Activated CD4-positive, alpha-beta T cell treated with anti-CD3 and anti-CD28 coated beads for 36 hours (primary cell): ENCODE results near the gene PEAK3. TPM values are rescaled to one million over a fixed set of nuclear protein-coding genes. Genes with fewer than 3 reads are reported as not detected.

Experiments used
- ATAC-seq: fragments of 200-7000 bp; cut with Tn5 transposase; one replicate; pipeline ENCODE4 v1.10.0; 2021; ENCODE audit warnings: mild to moderate bottlenecking, moderate library complexity
- CTCF ChIA-PET: fragments of 350-600 bp; sonication (Branson Sonifier 250); formaldehyde crosslinking; loops from one replicate; lab custom pipeline; 2021; ENCODE audit warnings: antibody characterized with exemption; lab: Charles Lee
- POLR2A ChIA-PET: fragments of 350-600 bp; sonication (Branson Sonifier 250); formaldehyde crosslinking; loops from one replicate; lab custom pipeline; 2021; ENCODE audit warnings: antibody characterized with exemption, inconsistent platforms; lab: Charles Lee
- DNase-seq: peaks from one replicate; pipeline ENCODE4 v3.0.0-alpha.2; 2020
- H3K27ac Mint-ChIP-seq: one replicate; pipeline ENCODE4 v1.8.0; 2021; ENCODE audit warnings: mixed read lengths
- H3K27me3 Mint-ChIP-seq: one replicate; pipeline ENCODE4 v1.8.0; 2021; ENCODE audit warnings: mixed read lengths
- H3K36me3 Mint-ChIP-seq: one replicate; pipeline ENCODE4 v1.8.0; 2021; ENCODE audit warnings: low read depth, mixed read lengths
- H3K4me1 Mint-ChIP-seq: one replicate; pipeline ENCODE4 v1.8.0; 2021; ENCODE audit warnings: mixed read lengths
- H3K4me3 Mint-ChIP-seq: one replicate; pipeline ENCODE4 v1.8.0; 2021; ENCODE audit warnings: mild to moderate bottlenecking, moderate library complexity, mixed read lengths
- H3K9me3 Mint-ChIP-seq: one replicate; pipeline ENCODE4 v1.8.0; 2021; ENCODE audit warnings: low read depth, mixed read lengths
- intact Hi-C, 2 experiments: fragments of 100-400 bp; cut with DNase I in 1 of 2; cut with micrococcal nuclease in 1 of 2; formaldehyde crosslinking; loops; one replicate each; pipeline versions ENCODE4 v1.14.2 to v1.15.1; 2022 to 2024; cut with DNase I, micrococcal nuclease
- total RNA-seq, 2 experiments: library from RNA; stranded (reverse); gene quantifications; one replicate each; pipeline ENCODE4 v1.2.3, GENCODE V29; 2021

PEAK3 gene
- total RNA-seq, 2 experiments from 2014 or later: not detected

GRCh38 chr19:2233601-2234280 is 48.2 kb downstream of the PEAK3 start:
- intact Hi-C loops: loop anchor here in 1 of 2 experiments (10.0 kb wide), 1 partner anchor 381 kb away; no protein-coding TSS in a partner anchor
- ATAC-seq (no peak), DNase-seq (no peak)
- Mint-ChIP-seq H3K9me3 (no peaks in the 10 kb centered on the region), H3K4me3 (peak overlapping the region; percentile 94), H3K36me3 (peaks cover 47% of the 10 kb centered on the region), H3K4me1 (peaks cover 28% of the 10 kb centered on the region), H3K27ac (peak overlapping the region; percentile 70), H3K27me3 (no peaks in the 10 kb centered on the region)
- POLR2A ChIA-PET: interaction anchor here (0.6 kb wide), 1 partner anchor 198 kb away, joined by 4 read pairs; no protein-coding TSS in a partner anchor
- CTCF ChIA-PET: interaction anchor here (0.7 to 1.0 kb wide), 2 partner anchors 26 to 82 kb away, joined by 3 read pairs; partner anchors contain the start of gene AP3D1

GRCh38 chr19:2232286-2233151 is 49.5 kb downstream of the PEAK3 start:
- intact Hi-C loops: loop anchor here in 1 of 2 experiments (10.0 kb wide), 1 partner anchor 382 kb away; no protein-coding TSS in a partner anchor
- Mint-ChIP-seq H3K36me3 (peaks cover 36% of the 10 kb centered on the region), H3K9me3 (no peaks in the 10 kb centered on the region), H3K4me1 (peaks cover 16% of the 10 kb centered on the region), H3K4me3 (no peak overlapping the region), H3K27ac (no peak overlapping the region), H3K27me3 (no peaks in the 10 kb centered on the region)
- CTCF ChIA-PET: no interaction called here
- ATAC-seq (no peak), DNase-seq (no peak)
- POLR2A ChIA-PET: no interaction called here

GRCh38 chr19:2231621-2232221 is 50.3 kb downstream of the PEAK3 start:
- intact Hi-C loops: loop anchor here in 1 of 2 experiments (10.0 kb wide), 1 partner anchor 383 kb away; no protein-coding TSS in a partner anchor
- ATAC-seq (no peak), DNase-seq (peak; percentile 31)
- ChIA-PET POLR2A (no interaction called here), CTCF (no interaction called here)
- peaks cover 15% of the 10 kb centered on the region for H3K4me1 Mint-ChIP-seq
- H3K9me3 Mint-ChIP-seq: no peaks in the 10 kb centered on the region
- H3K4me3 Mint-ChIP-seq: no peak overlapping the region
- no peak overlapping the region for H3K27ac Mint-ChIP-seq
- H3K36me3 Mint-ChIP-seq: peaks cover 33% of the 10 kb centered on the region
- H3K27me3 Mint-ChIP-seq: no peaks in the 10 kb centered on the region

- peaks cover 32% of the 10 kb centered on the region for H3K36me3 Mint-ChIP-seq
- DNase-seq (no peak), ATAC-seq (no peak)
- no peaks in the 10 kb centered on the region for H3K27me3 Mint-ChIP-seq
- no peak overlapping the region for H3K27ac Mint-ChIP-seq
- no peaks in the 10 kb centered on the region for H3K9me3 Mint-ChIP-seq
- CTCF ChIA-PET: interaction anchor here (0.5 to 2.1 kb wide), 5 partner anchors 8 to 45 kb away, joined by 3 to 5 read pairs (median 3); no protein-coding TSS in a partner anchor
- H3K4me1 Mint-ChIP-seq: peaks cover 14% of the 10 kb centered on the region
- H3K4me3 Mint-ChIP-seq: no peak overlapping the region
- POLR2A ChIA-PET: no interaction called here
- intact Hi-C loops: loop anchor here in 1 of 2 experiments (10.0 kb wide), 1 partner anchor 384 kb away; no protein-coding TSS in a partner anchor
Measured at GRCh38 chr19:2230807-2231533, 51.0 kb downstream of the PEAK3 start.

GRCh38 chr19:2230033-2230531 is 51.9 kb downstream of the PEAK3 start:
- ATAC-seq: no peak
- intact Hi-C loops: loop anchor here in 1 of 2 experiments (10.0 kb wide), 1 partner anchor 385 kb away; no protein-coding TSS in a partner anchor
- DNase-seq: no peak
- Mint-ChIP-seq H3K4me3 (no peak overlapping the region), H3K36me3 (peaks cover 36% of the 10 kb centered on the region), H3K27ac (no peak overlapping the region), H3K27me3 (no peaks in the 10 kb centered on the region), H3K9me3 (no peaks in the 10 kb centered on the region), H3K4me1 (peaks cover 12% of the 10 kb centered on the region)
- CTCF ChIA-PET: interaction anchor here (0.6 to 2.1 kb wide), 4 partner anchors 9 to 372 kb away, joined by 3 to 5 read pairs (median 4); no protein-coding TSS in a partner anchor
- POLR2A ChIA-PET: no interaction called here

GRCh38 chr19:2229103-2230032 is 52.6 kb downstream of the PEAK3 start:
- Mint-ChIP-seq H3K4me1 (peaks cover 5% of the 10 kb centered on the region), H3K27ac (no peak overlapping the region), H3K4me3 (no peak overlapping the region), H3K27me3 (no peaks in the 10 kb centered on the region), H3K36me3 (peaks cover 36% of the 10 kb centered on the region), H3K9me3 (no peaks in the 10 kb centered on the region)
- CTCF ChIA-PET: interaction anchor here (0.5 to 2.1 kb wide), 5 partner anchors 10 to 371 kb away, joined by 3 to 5 read pairs (median 3); no protein-coding TSS in a partner anchor
- POLR2A ChIA-PET: no interaction called here
- no peak for DNase-seq
- ATAC-seq: no peak
- intact Hi-C loops: loop anchor here in 1 of 2 experiments (10.0 kb wide), 1 partner anchor 385 kb away; no protein-coding TSS in a partner anchor

GRCh38 chr19:2228157-2229030 is 53.6 kb downstream of the PEAK3 start:
- DNase-seq: no peak
- H3K36me3 Mint-ChIP-seq: peaks cover 33% of the 10 kb centered on the region
- ChIA-PET POLR2A (no interaction called here), CTCF (no interaction called here)
- H3K4me1 Mint-ChIP-seq: no peaks in the 10 kb centered on the region
- no peak overlapping the region for H3K27ac Mint-ChIP-seq
- no peak for ATAC-seq
- intact Hi-C loops: no loop called here
- H3K9me3 Mint-ChIP-seq: no peaks in the 10 kb centered on the region
- no peaks in the 10 kb centered on the region for H3K27me3 Mint-ChIP-seq
- H3K4me3 Mint-ChIP-seq: no peak overlapping the region

- Mint-ChIP-seq H3K27me3 (no peaks in the 10 kb centered on the region), H3K4me1 (no peaks in the 10 kb centered on the region), H3K9me3 (no peaks in the 10 kb centered on the region), H3K36me3 (peaks cover 29% of the 10 kb centered on the region), H3K27ac (no peak overlapping the region), H3K4me3 (no peak overlapping the region)
- ChIA-PET POLR2A (no interaction called here), CTCF (no interaction called here)
- no peak for DNase-seq
- intact Hi-C loops: no loop called here
- ATAC-seq: no peak
Measured at GRCh38 chr19:2227415-2228156, 54.4 kb downstream of the PEAK3 start.
